ENCODE data around the gene NPFFR1. TPM values are rescaled to one million over a fixed set of nuclear protein-coding genes. Genes with fewer than 3 reads are reported as not detected.

Gene NPFFR1
- total RNA-seq, 1 donor from 2014 or later: not detected

DNA sequence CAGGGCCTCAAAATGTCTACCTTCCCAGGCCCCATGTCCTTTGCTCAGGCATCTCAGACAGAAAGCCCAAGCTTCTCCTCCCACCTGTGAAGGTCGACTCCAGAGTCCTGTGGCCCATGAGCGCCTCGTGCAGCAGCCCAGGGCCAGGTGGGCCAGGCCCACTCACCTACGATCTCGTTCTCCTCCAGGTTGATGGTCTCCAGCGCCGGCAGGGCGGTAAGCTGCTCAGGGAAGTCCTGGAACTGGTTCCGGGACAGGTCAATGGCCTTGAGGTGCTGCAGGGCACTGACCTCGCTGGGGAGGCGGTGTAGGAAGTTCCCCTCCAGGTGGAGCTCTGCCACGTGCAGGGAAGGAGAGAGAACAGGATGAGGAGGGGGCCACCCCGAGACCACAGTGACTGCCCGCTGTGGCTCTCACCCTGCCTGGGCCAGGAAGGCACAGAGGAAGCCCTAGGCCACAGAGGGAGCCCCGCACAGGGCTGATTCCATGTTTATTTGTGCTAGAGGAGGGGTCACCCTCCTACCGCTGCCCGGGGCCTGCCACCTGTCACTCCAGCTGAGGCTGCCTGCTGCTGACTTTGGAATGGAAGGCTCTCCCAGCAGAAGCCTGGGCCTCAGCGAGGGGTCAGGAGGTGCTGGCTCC lies 40.0 kb upstream of the NPFFR1 start:
- DNase-seq (no peak), ATAC-seq (ENCODE audit: low read depth) (no peak)
- Mint-ChIP-seq H3K9me3 (no peaks in the 10 kb centered on the region), H3K27ac (no peak overlapping the region), H3K4me1 (peaks cover 27% of the 10 kb centered on the region), H3K27me3 (peaks cover 6% of the 10 kb centered on the region), H3K4me3 (no peak overlapping the region), H3K36me3 (ENCODE audit: low read depth) (no peaks in the 10 kb centered on the region)
- ChIA-PET CTCF (interaction anchor here (1.5 kb wide), 1 partner anchor 40 kb away, joined by 4 read pairs; no protein-coding TSS in a partner anchor), POLR2A (no interaction called here)
- TF ChIP-seq, protein P1, sequence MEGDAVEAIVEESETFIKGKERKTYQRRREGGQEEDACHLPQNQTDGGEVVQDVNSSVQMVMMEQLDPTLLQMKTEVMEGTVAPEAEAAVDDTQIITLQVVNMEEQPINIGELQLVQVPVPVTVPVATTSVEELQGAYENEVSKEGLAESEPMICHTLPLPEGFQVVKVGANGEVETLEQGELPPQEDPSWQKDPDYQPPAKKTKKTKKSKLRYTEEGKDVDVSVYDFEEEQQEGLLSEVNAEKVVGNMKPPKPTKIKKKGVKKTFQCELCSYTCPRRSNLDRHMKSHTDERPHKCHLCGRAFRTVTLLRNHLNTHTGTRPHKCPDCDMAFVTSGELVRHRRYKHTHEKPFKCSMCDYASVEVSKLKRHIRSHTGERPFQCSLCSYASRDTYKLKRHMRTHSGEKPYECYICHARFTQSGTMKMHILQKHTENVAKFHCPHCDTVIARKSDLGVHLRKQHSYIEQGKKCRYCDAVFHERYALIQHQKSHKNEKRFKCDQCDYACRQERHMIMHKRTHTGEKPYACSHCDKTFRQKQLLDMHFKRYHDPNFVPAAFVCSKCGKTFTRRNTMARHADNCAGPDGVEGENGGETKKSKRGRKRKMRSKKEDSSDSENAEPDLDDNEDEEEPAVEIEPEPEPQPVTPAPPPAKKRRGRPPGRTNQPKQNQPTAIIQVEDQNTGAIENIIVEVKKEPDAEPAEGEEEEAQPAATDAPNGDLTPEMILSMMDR (IDR thresholded peaks at IDR 0.05): no peak
- intact Hi-C loops (cut with micrococcal nuclease): loop anchor here (5.0 kb wide), 1 partner anchor 38 kb away; no protein-coding TSS in a partner anchor

DNA sequence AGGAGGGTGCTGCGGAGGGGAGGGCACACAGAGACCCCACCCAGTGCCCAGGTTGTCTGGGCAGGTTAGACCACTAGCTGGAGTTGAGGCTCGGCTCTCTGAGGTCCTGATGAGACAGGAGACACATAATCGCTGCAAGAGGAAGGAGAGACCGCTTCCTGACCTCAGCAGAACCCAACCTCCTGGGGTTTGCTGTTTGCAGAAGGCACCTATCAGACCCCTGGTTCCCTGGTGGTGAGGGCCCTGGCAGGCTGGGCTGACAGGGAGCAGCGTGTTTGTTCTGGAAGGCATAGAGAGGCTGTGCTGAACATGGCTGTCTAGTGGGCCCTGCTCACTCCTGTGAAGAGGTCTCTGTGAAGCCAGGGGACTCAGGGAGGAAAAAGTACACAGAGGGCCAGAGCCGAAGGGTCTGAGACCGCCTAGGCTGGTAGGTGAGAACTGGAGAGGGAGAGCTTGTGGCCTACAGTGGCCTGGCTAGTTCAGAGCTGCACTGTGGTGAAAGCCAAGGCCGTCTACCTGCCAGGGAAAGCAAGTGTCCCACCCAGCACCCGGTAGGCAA lies 39.4 kb upstream of the NPFFR1 start:
- Mint-ChIP-seq H3K36me3 (ENCODE audit: low read depth) (no peaks in the 10 kb centered on the region), H3K4me3 (no peak overlapping the region), H3K9me3 (no peaks in the 10 kb centered on the region), H3K27ac (peak overlapping the region; percentile 27), H3K4me1 (peaks cover 27% of the 10 kb centered on the region), H3K27me3 (peaks cover 6% of the 10 kb centered on the region)
- TF ChIP-seq, protein P1 (IDR thresholded peaks at IDR 0.05): no peak
- intact Hi-C loops (cut with micrococcal nuclease): loop anchor here (5.0 kb wide), 1 partner anchor 39 kb away; no protein-coding TSS in a partner anchor
- ChIA-PET POLR2A (no interaction called here), CTCF (interaction anchor here (1.5 kb wide), 1 partner anchor 41 kb away, joined by 4 read pairs; no protein-coding TSS in a partner anchor)
- no peak for DNase-seq
- ATAC-seq (ENCODE audit: low read depth): peak; percentile 35

GRCh38 chr10:70321897-70322890 lies 38.4 kb upstream of the NPFFR1 start:
- no peaks in the 10 kb centered on the region for H3K36me3 Mint-ChIP-seq (ENCODE audit: low read depth)
- H3K9me3 Mint-ChIP-seq: no peaks in the 10 kb centered on the region
- H3K27ac Mint-ChIP-seq: no peak overlapping the region
- intact Hi-C loops (cut with micrococcal nuclease): loop anchor here (5.0 kb wide), 1 partner anchor 40 kb away; no protein-coding TSS in a partner anchor
- peaks cover 37% of the 10 kb centered on the region for H3K4me1 Mint-ChIP-seq
- no peak for DNase-seq
- POLR2A ChIA-PET: no interaction called here
- TF ChIP-seq, protein P1 (IDR thresholded peaks at IDR 0.05): no peak
- no peak for ATAC-seq (ENCODE audit: low read depth)
- CTCF ChIA-PET: interaction anchor here (1.5 kb wide), 1 partner anchor 42 kb away, joined by 4 read pairs; no protein-coding TSS in a partner anchor
- H3K27me3 Mint-ChIP-seq: peaks cover 2% of the 10 kb centered on the region
- H3K4me3 Mint-ChIP-seq: no peak overlapping the region

GRCh38 chr10:70321233-70321632 lies 37.4 kb upstream of the NPFFR1 start:
- no peaks in the 10 kb centered on the region for H3K9me3 Mint-ChIP-seq
- DNase-seq (no peak), ATAC-seq (ENCODE audit: low read depth) (no peak)
- POLR2A ChIA-PET: no interaction called here
- CTCF ChIA-PET: no interaction called here
- no peak overlapping the region for H3K4me3 Mint-ChIP-seq
- intact Hi-C loops (cut with micrococcal nuclease): loop anchor here (5.0 kb wide), 1 partner anchor 41 kb away; no protein-coding TSS in a partner anchor
- H3K27ac Mint-ChIP-seq: no peak overlapping the region
- TF ChIP-seq, protein P1 (IDR thresholded peaks at IDR 0.05): no peak
- H3K4me1 Mint-ChIP-seq: peaks cover 42% of the 10 kb centered on the region
- H3K27me3 Mint-ChIP-seq: peaks cover 2% of the 10 kb centered on the region
- no peaks in the 10 kb centered on the region for H3K36me3 Mint-ChIP-seq (ENCODE audit: low read depth)
